ENCODE data around the gene IFIT1. TPM values are rescaled to one million over a fixed set of nuclear protein-coding genes. Genes with fewer than 3 reads are reported as not detected.

Gene IFIT1
- total and polyA plus RNA-seq, 2 experiments from 2014 or later: 1.5 to 3.9 TPM

- no peaks in the 10 kb centered on the region for H3K4me1 ChIP-seq (ENCODE audit: insufficient read depth)
- DNase-seq (ENCODE audit: low spot score) (no peak), ATAC-seq (no peak)
- no peak overlapping the region for H3K4me2 ChIP-seq
- H4K20me1 ChIP-seq (replicated peaks; ENCODE audit: insufficient read depth): no peaks in the 10 kb centered on the region
- Mint-ChIP-seq H3K4me1 (peaks cover 5% of the 10 kb centered on the region; the same call in 1 of the 3 replicates), H3K4me3 (no peak overlapping the region), H3K27me3 (ENCODE audit: insufficient read depth, low read depth, poor library complexity) (peaks cover 3% of the 10 kb centered on the region), H3K27ac (no peak overlapping the region), H3K9me3 (no peaks in the 10 kb centered on the region; the same call in 2 of the 3 replicates), H3K36me3 (ENCODE audit: low read depth) (no peaks in the 10 kb centered on the region)
- H2AFZ ChIP-seq: no peak overlapping the region
- no peaks in the 10 kb centered on the region for H3K79me2 ChIP-seq (replicated peaks; ENCODE audit: insufficient read depth)
- no peak overlapping the region for H3K27ac ChIP-seq (ENCODE audit: low read depth)
- no peaks in the 10 kb centered on the region for H3K27me3 ChIP-seq (ENCODE audit: insufficient read depth)
- no peak for TF ChIP-seq JUNB (IDR thresholded peaks at IDR 0.05; ENCODE audit: unreplicated experiment)
- no peak for TF ChIP-seq ETS1 (IDR thresholded peaks at IDR 0.05)
- no peak for TF ChIP-seq CTCF (conservative IDR thresholded peaks at IDR 0.05; ENCODE audit: low read depth in 2 of 2)
- no peak for TF ChIP-seq STAT1 (IDR thresholded peaks at IDR 0.05; ENCODE audit: unreplicated experiment)
- no peak for TF ChIP-seq EZH2phosphoT487 (IDR thresholded peaks at IDR 0.05; ENCODE audit: unreplicated experiment)
- TF ChIP-seq NANOG (IDR thresholded peaks at IDR 0.05; ENCODE audit: borderline replicate concordance): no peak
- TF ChIP-seq ZNF462 (CRISPR knock-in tag; IDR thresholded peaks at IDR 0.05): no peak
- TF ChIP-seq ZNF331 (CRISPR knock-in tag; IDR thresholded peaks at IDR 0.05; ENCODE audit: low read depth): no peak
- TF ChIP-seq REST (IDR thresholded peaks at IDR 0.05; ENCODE audit: unreplicated experiment): no peak
- TF ChIP-seq ZNF114 (CRISPR knock-in tag; IDR thresholded peaks at IDR 0.05): no peak
- no peak for TF ChIP-seq CREB1 (CRISPR knock-in tag; IDR thresholded peaks at IDR 0.05; ENCODE audit: low read depth)
- TF ChIP-seq EZH2 (IDR thresholded peaks at IDR 0.05; ENCODE audit: low read depth, unreplicated experiment): no peak
- TF ChIP-seq POLR2AphosphoS5 (IDR thresholded peaks at IDR 0.05; ENCODE audit: low read depth): no peak
- H3K9me2 ChIP-seq (ENCODE audit: insufficient read depth): no peaks in the 10 kb centered on the region
- H3F3A ChIP-seq (replicated peaks; ENCODE audit: low read depth): no peaks in the 10 kb centered on the region
- no peaks in the 10 kb centered on the region for H3K36me3 ChIP-seq (ENCODE audit: insufficient read depth)
- no peak overlapping the region for H3K4me3 ChIP-seq
Observed at GRCh38 chr10:89454561-89455347, 62.3 kb downstream of the IFIT1 start.
